HAP-1 (cell line): ENCODE data around the gene RPTOR.

Experiments
- DNase-seq, 2 experiments: peaks; one replicate each; pipeline ENCODE4 v3.0.0-alpha.2; 2016 to 2020; ENCODE audit warnings: low spot score in 2 of 2
- H3K27me3 ChIP-seq: fragments of 250-450 bp; sonication (Bioruptor Pico); 2 replicates; pipeline ENCODE4 v1.5.1; 2020; ENCODE audit warnings: low read depth, mild to moderate bottlenecking, moderate library complexity
- H3K36me3 ChIP-seq: fragments of 250-450 bp; sonication (Bioruptor Pico); replicated peaks from 2 replicates; pipeline ENCODE4 v1.5.1; 2020; ENCODE audit warnings: mild to moderate bottlenecking
- H3K4me1 ChIP-seq: fragments of 250-450 bp; sonication (Bioruptor Pico); 2 replicates; pipeline ENCODE4 v1.5.1; 2020; ENCODE audit warnings: mild to moderate bottlenecking
- H3K4me3 ChIP-seq: fragments of 250-450 bp; sonication (Bioruptor Pico); 2 replicates; pipeline ENCODE4 v1.5.1; 2020; ENCODE audit warnings: mild to moderate bottlenecking, moderate library complexity
- H3K9me3 ChIP-seq: fragments of 250-450 bp; sonication (Bioruptor Pico); 2 replicates; pipeline ENCODE4 v1.5.1; 2020; ENCODE audit warnings: mild to moderate bottlenecking, moderate library complexity
- in situ Hi-C: fragments of 300-500 bp; cut with MboI; formaldehyde crosslinking; loops from 3 replicates; pipeline ENCODE4 v1.14.3; 2020; ENCODE audit warnings: low sequenced_read_pairs, inconsistent platforms, mixed read lengths

The RPTOR gene

DNA sequence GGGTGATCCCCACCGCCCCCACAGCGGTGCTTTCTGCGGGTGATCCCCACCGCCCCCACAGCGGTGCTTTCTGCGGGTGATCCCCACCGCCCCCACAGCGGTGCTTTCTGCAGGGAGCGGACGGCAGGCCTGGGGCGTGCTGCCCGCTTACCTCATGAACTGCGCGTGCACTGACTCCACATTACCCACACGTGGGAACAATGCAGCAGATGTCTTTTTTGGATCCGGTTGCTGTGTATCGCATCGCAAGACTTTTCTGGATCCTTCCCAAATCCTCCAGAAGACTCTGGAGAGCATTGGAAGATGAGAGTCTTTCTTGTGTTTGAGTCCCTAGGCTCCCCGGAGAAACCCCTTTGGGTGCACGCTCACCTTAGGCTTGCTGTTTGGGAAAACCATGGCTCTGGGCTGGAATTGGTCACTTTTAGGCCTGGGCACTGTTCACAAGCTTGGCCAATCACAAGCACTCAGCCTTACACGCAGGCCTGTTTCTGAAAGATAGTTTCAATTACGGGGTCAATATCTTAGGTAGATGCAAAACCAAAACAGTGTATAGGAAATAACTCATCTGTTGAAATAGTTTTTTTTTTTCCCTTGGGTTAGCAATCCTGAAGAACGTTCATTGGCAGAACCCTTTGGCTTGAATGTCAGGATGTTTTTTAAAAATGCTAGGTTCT is 201.8 kb downstream of the RPTOR start:
- H3K4me3 ChIP-seq: no peak overlapping the region
- no peaks in the 10 kb centered on the region for H3K36me3 ChIP-seq
- no peaks in the 10 kb centered on the region for H3K9me3 ChIP-seq
- in situ Hi-C loops: no loop called here
- no peak for DNase-seq
- no peaks in the 10 kb centered on the region for H3K4me1 ChIP-seq
- no peaks in the 10 kb centered on the region for H3K27me3 ChIP-seq

DNA sequence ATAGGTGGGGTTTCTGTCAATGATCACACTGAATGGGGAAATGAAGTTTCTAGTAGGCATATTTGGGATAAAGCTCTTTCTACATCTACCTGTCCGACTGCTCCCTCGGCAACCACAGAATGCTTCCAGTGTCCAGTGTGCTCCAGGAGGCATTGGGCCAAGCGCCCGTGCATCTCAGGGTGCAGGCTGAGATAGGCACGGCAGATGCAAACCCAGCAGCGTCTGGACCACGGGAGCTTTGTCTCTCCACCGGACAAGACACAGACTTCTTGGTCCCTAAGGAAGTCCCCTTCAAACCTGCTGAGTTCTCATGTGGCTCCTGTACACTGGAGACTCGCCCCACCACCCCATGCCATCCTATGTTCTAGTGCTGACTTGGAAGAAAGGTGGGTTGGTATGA is 202.8 kb downstream of the RPTOR start:
- Histone ChIP-seq H3K9me3 (no peaks in the 10 kb centered on the region), H3K4me1 (no peaks in the 10 kb centered on the region), H3K36me3 (no peaks in the 10 kb centered on the region), H3K4me3 (no peak overlapping the region), H3K27me3 (no peaks in the 10 kb centered on the region)
- in situ Hi-C loops: no loop called here
- DNase-seq: no peak

DNA sequence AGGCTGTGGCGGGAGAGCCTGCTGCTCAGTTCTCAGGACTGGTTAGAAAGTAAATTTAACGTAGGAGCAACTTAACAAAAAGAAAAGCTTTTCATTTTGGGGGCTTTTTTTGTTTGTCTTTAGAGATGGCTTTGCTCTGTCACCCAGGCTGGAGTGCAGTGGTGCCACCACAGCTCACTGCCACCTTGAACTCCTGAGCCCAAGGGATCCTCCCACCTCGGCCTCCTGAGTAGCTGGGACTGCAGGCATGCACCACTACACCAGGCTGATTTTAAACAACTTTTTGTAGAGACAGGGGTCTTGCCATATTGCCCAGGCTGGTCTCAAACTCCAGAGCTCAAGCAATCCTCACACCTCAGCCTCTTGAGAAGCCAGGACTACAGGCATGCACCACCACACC is 205.0 kb downstream of the RPTOR start:
- Histone ChIP-seq H3K27me3 (no peaks in the 10 kb centered on the region), H3K4me1 (no peaks in the 10 kb centered on the region), H3K36me3 (no peaks in the 10 kb centered on the region), H3K9me3 (no peaks in the 10 kb centered on the region), H3K4me3 (no peak overlapping the region)
- in situ Hi-C loops: no loop called here
- no peak for DNase-seq

- Histone ChIP-seq H3K4me1 (no peaks in the 10 kb centered on the region), H3K4me3 (no peak overlapping the region), H3K36me3 (no peaks in the 10 kb centered on the region), H3K9me3 (no peaks in the 10 kb centered on the region), H3K27me3 (no peaks in the 10 kb centered on the region)
- in situ Hi-C loops: no loop called here
- DNase-seq: no peak
Observed at GRCh38 chr17:80750263-80750662, 205.6 kb downstream of the RPTOR start.

DNA sequence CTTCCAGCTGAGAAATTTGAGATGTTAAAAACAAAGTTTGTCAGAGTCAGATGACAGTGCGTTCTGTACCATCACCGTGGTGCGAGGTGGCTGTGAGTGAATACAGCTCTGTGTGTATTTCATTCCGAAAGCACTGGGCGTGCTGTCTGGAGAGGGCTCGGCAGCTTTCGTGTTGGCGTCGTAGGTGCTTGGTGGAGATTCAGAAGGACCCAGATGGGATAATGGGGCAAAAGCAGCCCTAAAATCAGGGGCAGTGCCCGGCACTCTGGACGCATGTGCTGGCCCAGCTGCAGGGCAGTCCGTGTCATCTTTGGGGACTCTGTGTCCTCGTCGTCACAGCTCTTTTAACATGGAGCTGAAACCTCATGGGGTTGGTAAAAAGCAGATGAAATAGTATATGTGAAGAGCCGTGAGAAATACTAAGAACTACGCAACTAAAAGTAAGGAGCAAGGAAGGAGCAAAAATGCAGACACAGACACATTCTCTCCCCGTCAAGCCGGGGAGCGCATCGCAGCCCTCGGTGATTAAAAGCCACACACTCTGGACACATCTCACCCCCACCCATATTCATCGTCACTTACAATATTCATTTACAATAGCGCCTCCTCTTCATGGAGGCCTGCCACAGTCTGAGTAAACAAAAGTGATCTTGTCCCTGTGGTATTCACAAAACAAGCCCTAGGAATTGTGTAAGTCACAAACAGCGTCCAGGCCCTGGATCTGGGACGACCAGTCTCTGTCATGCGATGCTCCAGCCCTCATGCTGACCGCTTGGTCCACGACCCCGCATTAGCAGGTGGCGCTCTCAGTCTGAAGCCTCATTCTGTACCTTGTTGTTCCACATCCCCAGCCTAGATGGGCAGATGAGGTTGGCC is 206.7 kb downstream of the RPTOR start:
- H3K4me1 ChIP-seq: no peaks in the 10 kb centered on the region
- H3K27me3 ChIP-seq: no peaks in the 10 kb centered on the region
- H3K36me3 ChIP-seq: peaks cover 6% of the 10 kb centered on the region
- DNase-seq: no peak
- in situ Hi-C loops: no loop called here
- no peaks in the 10 kb centered on the region for H3K9me3 ChIP-seq
- H3K4me3 ChIP-seq: no peak overlapping the region

DNA sequence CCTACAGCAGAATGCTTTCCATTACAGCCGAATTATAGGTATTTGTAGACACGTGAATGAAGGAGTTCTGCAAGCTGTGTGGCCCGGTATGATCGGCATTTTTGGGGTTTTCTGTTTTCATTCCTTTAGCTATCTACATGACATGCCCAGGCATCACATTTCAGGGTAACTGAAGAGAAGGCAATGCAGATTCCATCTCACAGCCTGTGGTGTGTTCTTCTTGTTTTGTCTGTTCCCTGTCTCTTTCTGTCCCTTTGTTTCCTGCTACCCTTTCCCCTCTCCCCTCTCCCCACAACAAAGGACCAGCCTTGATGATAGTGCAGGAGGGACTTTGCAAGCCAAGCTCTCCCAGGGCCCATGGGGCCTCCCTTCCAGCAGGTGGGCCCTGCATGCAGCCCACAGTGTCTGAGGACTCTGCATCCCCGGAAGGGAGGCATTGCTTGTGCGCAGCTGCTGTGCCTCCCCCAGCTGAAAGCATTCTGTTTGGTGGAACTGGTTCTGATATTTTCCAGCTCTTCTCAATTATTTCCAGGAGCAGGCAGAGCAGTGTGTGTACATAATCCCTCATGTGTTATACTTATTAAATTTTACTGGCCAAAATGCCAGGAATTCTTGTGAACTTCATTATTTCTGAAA is 207.4 kb downstream of the RPTOR start:
- Histone ChIP-seq H3K4me1 (no peaks in the 10 kb centered on the region), H3K36me3 (peaks cover 8% of the 10 kb centered on the region), H3K9me3 (no peaks in the 10 kb centered on the region), H3K4me3 (no peak overlapping the region), H3K27me3 (no peaks in the 10 kb centered on the region)
- in situ Hi-C loops: no loop called here
- no peak for DNase-seq

GRCh38 chr17:80753685-80754345 is 209.2 kb downstream of the RPTOR start:
- H3K4me1 ChIP-seq: no peaks in the 10 kb centered on the region
- DNase-seq: no peak
- peaks cover 10% of the 10 kb centered on the region for H3K36me3 ChIP-seq
- H3K4me3 ChIP-seq: no peak overlapping the region
- H3K27me3 ChIP-seq: no peaks in the 10 kb centered on the region
- no peaks in the 10 kb centered on the region for H3K9me3 ChIP-seq
- in situ Hi-C loops: no loop called here

- Histone ChIP-seq H3K4me1 (no peaks in the 10 kb centered on the region), H3K36me3 (peaks cover 10% of the 10 kb centered on the region), H3K9me3 (no peaks in the 10 kb centered on the region), H3K27me3 (no peaks in the 10 kb centered on the region), H3K4me3 (no peak overlapping the region)
- DNase-seq: no peak
- in situ Hi-C loops: no loop called here
Observed at GRCh38 chr17:80754846-80755245, 210.2 kb downstream of the RPTOR start.

DNA sequence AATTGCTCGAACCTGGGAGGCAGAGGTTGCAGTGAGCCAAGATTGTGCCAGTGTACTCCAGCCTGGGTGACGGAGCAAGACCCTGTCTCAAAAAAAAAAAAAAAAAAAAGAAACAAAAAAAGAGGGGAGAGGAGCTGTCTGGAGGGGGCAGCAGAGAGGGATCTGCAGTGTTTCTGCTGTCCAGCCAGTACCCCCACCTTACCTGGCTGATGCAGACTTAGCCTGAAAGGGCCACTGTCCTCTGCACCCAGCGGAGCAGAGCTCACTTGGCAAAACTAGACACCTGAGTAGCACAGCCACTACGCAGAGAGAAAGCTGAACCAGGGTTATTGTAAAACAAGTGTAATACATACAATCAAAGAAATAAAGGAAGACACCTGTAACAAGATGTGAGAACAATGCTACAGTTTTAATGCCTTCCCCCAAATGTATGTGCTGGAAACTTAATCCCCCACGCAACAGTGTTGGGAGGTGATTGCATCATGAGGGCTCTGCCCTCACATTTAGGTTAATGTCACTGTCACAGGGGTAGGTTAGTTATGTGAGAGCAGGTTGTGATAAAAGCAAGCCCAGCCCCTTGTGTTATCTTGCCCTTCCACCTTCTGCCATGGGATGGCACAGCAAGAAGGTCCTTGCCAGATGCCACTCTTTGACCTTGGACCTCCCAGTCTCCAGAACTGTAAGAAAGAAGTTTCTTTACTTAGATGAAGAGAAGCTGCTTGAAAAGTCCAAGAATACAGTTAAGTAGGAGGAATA is 211.2 kb downstream of the RPTOR start:
- in situ Hi-C loops: no loop called here
- Histone ChIP-seq H3K36me3 (peaks cover 10% of the 10 kb centered on the region), H3K4me1 (no peaks in the 10 kb centered on the region), H3K9me3 (no peaks in the 10 kb centered on the region), H3K27me3 (no peaks in the 10 kb centered on the region), H3K4me3 (no peak overlapping the region)
- DNase-seq: no peak

DNA sequence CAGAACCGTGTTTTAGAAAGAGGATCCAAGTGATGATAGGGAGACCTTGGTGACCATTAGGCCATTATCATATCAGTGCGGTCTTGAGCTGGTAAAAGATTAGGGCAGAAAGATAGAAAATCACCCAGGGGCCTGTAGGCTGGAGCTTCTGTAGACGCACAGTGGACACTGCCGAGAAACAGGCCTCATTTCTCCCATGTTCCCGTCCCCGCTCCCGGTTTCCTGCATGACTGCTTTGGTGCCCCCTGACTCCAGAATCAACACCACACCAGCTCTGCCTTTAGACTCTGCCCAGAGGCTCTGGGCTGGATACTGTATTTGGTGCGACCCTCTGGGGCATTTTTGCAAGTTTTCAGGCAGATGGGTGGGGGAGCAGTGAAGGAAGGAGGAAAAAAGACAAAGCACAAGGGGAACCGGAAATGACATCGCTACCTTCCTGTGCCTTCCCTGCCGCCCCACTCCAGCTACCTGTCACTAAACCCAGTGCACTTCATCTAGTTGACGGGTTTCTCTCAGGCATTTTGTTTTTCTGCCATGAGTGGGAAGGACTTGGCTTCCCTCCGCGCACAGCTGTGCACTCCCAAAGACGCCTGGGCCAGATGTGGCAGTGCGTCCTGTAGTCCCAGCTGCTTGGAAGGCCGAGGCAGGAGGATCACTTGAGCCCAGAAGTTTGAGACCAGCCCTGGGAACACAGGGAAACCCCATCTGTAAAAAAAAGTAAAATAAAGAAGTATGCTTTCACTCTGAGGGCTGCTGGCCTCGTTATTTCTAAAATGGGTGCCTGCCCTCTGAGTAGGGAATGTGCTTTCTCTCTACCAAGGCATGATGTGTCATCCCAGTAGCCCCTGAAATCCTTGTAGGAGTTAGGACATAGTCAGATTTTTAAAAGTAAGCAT is 214.1 kb downstream of the RPTOR start:
- Histone ChIP-seq H3K9me3 (no peaks in the 10 kb centered on the region), H3K4me1 (no peaks in the 10 kb centered on the region), H3K27me3 (no peaks in the 10 kb centered on the region), H3K4me3 (no peak overlapping the region), H3K36me3 (peaks cover 10% of the 10 kb centered on the region)
- no peak for DNase-seq
- in situ Hi-C loops: no loop called here

GRCh38 chr17:80759377-80759673 is 214.7 kb downstream of the RPTOR start:
- in situ Hi-C loops: no loop called here
- Histone ChIP-seq H3K9me3 (no peaks in the 10 kb centered on the region), H3K36me3 (peaks cover 10% of the 10 kb centered on the region), H3K4me3 (no peak overlapping the region), H3K4me1 (no peaks in the 10 kb centered on the region), H3K27me3 (no peaks in the 10 kb centered on the region)
- DNase-seq: no peak

GRCh38 chr17:80760511-80760911 is 215.9 kb downstream of the RPTOR start:
- in situ Hi-C loops: no loop called here
- peaks cover 10% of the 10 kb centered on the region for H3K36me3 ChIP-seq
- DNase-seq: no peak
- H3K9me3 ChIP-seq: no peaks in the 10 kb centered on the region
- no peak overlapping the region for H3K4me3 ChIP-seq
- H3K27me3 ChIP-seq: no peaks in the 10 kb centered on the region
- no peaks in the 10 kb centered on the region for H3K4me1 ChIP-seq
